ENCODE data around the gene ACTA1. TPM values are rescaled to one million over a fixed set of nuclear protein-coding genes. Genes with fewer than 3 reads are reported as not detected.
A peak's percentile ranks its signal among the peaks of the same experiment; 100 is the strongest.

ACTA1 gene
- total RNA-seq, 6 donors from 2014 or later = 0.17 to 0.26 TPM; not detected in 4

DNA sequence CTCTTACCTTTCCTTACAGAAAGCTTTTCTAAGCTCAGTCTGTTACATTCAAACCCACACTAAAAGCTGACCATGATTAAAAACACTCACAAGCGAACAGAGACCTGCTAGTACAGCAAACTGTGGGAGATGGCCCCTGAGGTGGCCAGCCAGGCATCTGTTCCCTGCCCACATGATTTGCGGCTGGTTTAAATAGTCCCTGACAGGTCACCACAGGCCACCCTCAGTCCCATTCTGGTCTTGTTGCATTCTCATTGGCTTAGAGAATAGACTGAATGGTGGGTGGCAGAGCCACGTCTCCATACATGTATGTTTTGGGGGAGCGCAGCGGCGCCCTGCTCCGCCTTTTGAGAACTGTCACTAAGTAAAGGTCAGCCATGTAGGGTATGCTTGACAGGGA lies 2.3 kb upstream of the ACTA1 start:
- no peaks in the 10 kb centered on the region for H3K9me3 ChIP-seq
- TF ChIP-seq, protein P1, sequence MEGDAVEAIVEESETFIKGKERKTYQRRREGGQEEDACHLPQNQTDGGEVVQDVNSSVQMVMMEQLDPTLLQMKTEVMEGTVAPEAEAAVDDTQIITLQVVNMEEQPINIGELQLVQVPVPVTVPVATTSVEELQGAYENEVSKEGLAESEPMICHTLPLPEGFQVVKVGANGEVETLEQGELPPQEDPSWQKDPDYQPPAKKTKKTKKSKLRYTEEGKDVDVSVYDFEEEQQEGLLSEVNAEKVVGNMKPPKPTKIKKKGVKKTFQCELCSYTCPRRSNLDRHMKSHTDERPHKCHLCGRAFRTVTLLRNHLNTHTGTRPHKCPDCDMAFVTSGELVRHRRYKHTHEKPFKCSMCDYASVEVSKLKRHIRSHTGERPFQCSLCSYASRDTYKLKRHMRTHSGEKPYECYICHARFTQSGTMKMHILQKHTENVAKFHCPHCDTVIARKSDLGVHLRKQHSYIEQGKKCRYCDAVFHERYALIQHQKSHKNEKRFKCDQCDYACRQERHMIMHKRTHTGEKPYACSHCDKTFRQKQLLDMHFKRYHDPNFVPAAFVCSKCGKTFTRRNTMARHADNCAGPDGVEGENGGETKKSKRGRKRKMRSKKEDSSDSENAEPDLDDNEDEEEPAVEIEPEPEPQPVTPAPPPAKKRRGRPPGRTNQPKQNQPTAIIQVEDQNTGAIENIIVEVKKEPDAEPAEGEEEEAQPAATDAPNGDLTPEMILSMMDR (IDR thresholded peaks at IDR 0.05) = no peak
- TF ChIP-seq EP300 (IDR thresholded peaks at IDR 0.05) = no peak
- peaks cover 0 to 19% (median 9%) of the 10 kb centered on the region in 4 donors for H3K36me3 ChIP-seq
- no peak overlapping the region for H3K4me3 ChIP-seq
- DNase-seq (no peak), ATAC-seq (ENCODE audit: low FRiP score in 2 of 2) (no peak)
- H3K27ac ChIP-seq = no peak overlapping the region
- peaks cover 4 to 40% (median 22%) of the 10 kb centered on the region in 4 donors for H3K27me3 ChIP-seq
- H3K4me1 ChIP-seq = peaks cover 12 to 34% (median 18%) of the 10 kb centered on the region in 4 donors
- WGBS, 2 donors = 81 to 93% methylated on average over 5 to 7 of the region's 7 CpGs

DNA sequence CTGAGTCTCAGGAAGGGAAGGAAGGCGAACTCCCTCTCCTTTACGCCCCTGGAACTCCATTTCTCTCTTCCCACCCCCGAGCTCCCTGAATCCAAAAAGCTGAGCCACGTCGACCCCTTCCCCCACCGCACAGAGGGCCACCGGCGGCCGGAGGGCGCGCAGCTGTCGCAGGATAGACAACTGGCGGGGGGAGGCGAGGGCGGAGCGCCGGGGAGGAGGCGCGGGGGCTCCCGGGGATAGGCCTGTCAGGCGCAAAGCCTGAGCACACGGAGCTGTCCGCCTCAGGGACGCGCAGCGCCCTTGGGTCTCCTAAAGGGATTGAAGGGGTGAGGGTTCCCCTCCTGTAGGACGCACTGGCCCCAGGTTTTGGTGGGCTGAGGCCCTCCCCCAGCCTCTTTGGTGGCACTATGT lies 752 bp upstream of the ACTA1 start:
- peaks cover 17 to 41% (median 24%) of the 10 kb centered on the region in 4 donors for H3K4me1 ChIP-seq
- peaks cover 4 to 50% (median 24%) of the 10 kb centered on the region in 4 donors for H3K27me3 ChIP-seq
- no peak overlapping the region for H3K4me3 ChIP-seq
- no peak for ATAC-seq (ENCODE audit: low FRiP score in 2 of 2)
- DNase-seq = peak in 1 of 2 donors; percentile 80
- 0 to 4% methylated on average over 8 to 27 of the region's 27 CpGs for WGBS, 2 donors
- no peaks in the 10 kb centered on the region for H3K9me3 ChIP-seq
- no peak overlapping the region for H3K27ac ChIP-seq
- peaks cover 0 to 4% (median 0%) of the 10 kb centered on the region in 4 donors for H3K36me3 ChIP-seq
- no peak for TF ChIP-seq POLR2A (IDR thresholded peaks at IDR 0.05)
- no peak for TF ChIP-seq EP300 (IDR thresholded peaks at IDR 0.05)
- no peak for TF ChIP-seq POLR2AphosphoS5 (IDR thresholded peaks at IDR 0.05)
- TF ChIP-seq, protein P1 (IDR thresholded peaks at IDR 0.05) = no peak

DNA sequence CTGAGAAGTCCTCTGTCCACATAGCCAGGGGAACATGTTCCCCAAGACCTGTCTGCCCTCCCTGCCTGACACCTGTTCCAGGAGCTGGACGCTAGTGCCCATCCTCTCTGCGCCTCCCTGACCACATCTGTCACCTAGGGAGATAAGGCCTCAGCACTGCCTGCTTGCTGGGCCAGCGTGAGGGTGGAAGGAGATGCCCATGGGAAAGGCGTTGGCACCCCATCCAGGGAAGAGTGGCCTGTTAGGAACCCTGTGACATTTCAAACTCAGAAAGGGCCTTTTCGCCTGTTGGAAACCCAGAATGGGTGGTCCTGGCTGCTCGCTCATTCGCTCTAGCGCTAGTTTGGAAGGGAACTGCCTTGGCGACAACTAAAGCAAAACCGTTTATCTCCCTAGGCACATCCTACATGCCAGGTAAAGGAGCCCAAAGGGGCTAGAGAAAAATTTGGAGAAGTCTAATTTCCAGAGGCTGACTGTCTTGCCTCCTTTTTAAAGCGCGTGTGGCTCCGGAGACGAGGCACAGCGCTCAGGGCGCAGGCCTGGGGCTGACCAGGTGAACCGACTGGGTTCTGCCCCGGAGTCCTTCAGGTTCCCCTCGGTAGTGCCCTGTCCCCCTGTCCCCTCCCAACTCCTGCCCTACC lies 410 bp downstream of the ACTA1 start:
- no peaks in the 10 kb centered on the region for H3K9me3 ChIP-seq
- no peaks in the 10 kb centered on the region for H3K36me3 ChIP-seq
- TF ChIP-seq, protein P1 (IDR thresholded peaks at IDR 0.05) = no peak
- TF ChIP-seq POLR2AphosphoS5 (IDR thresholded peaks at IDR 0.05) (no peak), EP300 (IDR thresholded peaks at IDR 0.05) (no peak), POLR2A (IDR thresholded peaks at IDR 0.05) (no peak)
- DNase-seq (no peak), ATAC-seq (ENCODE audit: low FRiP score in 2 of 2) (peak in 1 of 2 donors; percentile 2)
- WGBS, 2 donors = 16 to 26% methylated on average over 13 to 16 of the region's 19 CpGs
- peaks cover 17 to 41% (median 24%) of the 10 kb centered on the region in 4 donors for H3K4me1 ChIP-seq
- H3K27me3 ChIP-seq = peaks cover 4 to 50% (median 24%) of the 10 kb centered on the region in 4 donors
- no peak overlapping the region for H3K27ac ChIP-seq
- H3K4me3 ChIP-seq = no peak overlapping the region

DNA sequence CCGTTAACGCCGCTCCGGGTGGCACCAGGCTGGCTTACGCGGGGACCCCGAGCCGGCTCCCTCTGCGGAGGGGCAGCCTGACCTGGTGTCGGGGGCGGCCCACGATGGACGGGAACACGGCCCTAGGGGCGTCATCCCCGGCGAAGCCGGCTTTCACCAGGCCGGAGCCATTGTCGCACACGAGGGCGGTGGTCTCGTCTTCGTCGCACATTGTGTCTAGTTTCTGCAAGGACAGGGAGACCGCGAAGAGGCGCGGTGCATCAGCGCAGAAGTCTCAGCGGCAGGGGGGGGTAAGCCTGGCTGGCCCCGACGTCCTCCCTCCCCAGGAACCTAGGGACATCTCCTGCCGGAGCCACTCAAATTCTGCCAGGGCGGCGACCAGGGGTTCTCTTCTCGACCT lies 989 bp downstream of the ACTA1 start:
- TF ChIP-seq POLR2AphosphoS5 (IDR thresholded peaks at IDR 0.05) (no peak), EP300 (IDR thresholded peaks at IDR 0.05) (no peak), POLR2A (IDR thresholded peaks at IDR 0.05) (no peak)
- TF ChIP-seq, protein P1 (IDR thresholded peaks at IDR 0.05) = no peak
- WGBS, 2 donors = 13% methylated on average over 29 of the region's 37 CpGs; no CpG with 5 or more reads in 1 of the 2 donors
- Histone ChIP-seq H3K9me3 (no peaks in the 10 kb centered on the region), H3K27me3 (peaks cover 4 to 50% (median 24%) of the 10 kb centered on the region in 4 donors), H3K4me3 (no peak overlapping the region), H3K27ac (no peak overlapping the region), H3K4me1 (peaks cover 17 to 41% (median 24%) of the 10 kb centered on the region in 4 donors), H3K36me3 (no peaks in the 10 kb centered on the region)
- DNase-seq = peak in 1 of 2 donors; percentile 66
- ATAC-seq (ENCODE audit: low FRiP score in 2 of 2) = no peak

DNA sequence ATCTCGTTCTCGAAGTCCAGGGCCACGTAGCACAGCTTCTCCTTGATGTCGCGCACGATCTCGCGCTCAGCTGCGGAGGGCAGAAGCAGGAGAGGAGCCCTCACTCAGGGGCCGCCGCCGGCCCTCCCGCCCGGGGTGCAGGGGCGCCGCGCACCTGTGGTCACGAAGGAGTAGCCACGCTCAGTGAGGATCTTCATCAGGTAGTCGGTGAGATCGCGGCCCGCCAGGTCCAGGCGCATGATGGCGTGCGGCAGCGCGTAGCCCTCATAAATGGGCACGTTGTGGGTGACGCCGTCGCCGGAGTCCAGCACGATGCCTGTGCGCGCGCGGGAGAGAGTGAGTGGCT lies 1.8 kb downstream of the ACTA1 start:
- Histone ChIP-seq H3K4me3 (peak overlapping the region in 1 of 4 donors; percentile 7), H3K9me3 (no peaks in the 10 kb centered on the region), H3K27me3 (peaks cover 4 to 50% (median 24%) of the 10 kb centered on the region in 4 donors), H3K4me1 (peaks cover 17 to 41% (median 24%) of the 10 kb centered on the region in 4 donors), H3K36me3 (no peaks in the 10 kb centered on the region), H3K27ac (no peak overlapping the region)
- DNase-seq = peak in 1 of 2 donors; percentile 79
- 11% methylated on average over 31 of the region's 38 CpGs; no CpG with 5 or more reads in 1 of the 2 donors for WGBS, 2 donors
- no peak for ATAC-seq (ENCODE audit: low FRiP score in 2 of 2)
- no peak for TF ChIP-seq EP300 (IDR thresholded peaks at IDR 0.05)
- TF ChIP-seq POLR2A (IDR thresholded peaks at IDR 0.05) = no peak
- no peak for TF ChIP-seq POLR2AphosphoS5 (IDR thresholded peaks at IDR 0.05)
- TF ChIP-seq, protein P1 (IDR thresholded peaks at IDR 0.05) = no peak
